ENCODE results near the gene AIDA.
A peak's percentile ranks its signal among the peaks of the same experiment; 100 is the strongest.

AIDA gene

GRCh38 chr1:222643606-222643937 is 68.7 kb downstream of the AIDA start:
- no peak for DNase-seq

- DNase-seq, result no peak
These were observed 69.8 kb downstream of the AIDA start for GRCh38 chr1:222642468-222642867.

GRCh38 chr1:222641269-222641948 is 70.9 kb downstream of the AIDA start:
- no peak for DNase-seq

- DNase-seq, result peak; percentile 41
These were observed 77.9 kb downstream of the AIDA start for GRCh38 chr1:222634180-222635013.

GRCh38 chr1:222632749-222633148 is 79.5 kb downstream of the AIDA start:
- DNase-seq, result no peak

- no peak for DNase-seq
These were observed 80.6 kb downstream of the AIDA start for GRCh38 chr1:222631611-222632208.

GRCh38 chr1:222629921-222630535 is 82.3 kb downstream of the AIDA start:
- no peak for DNase-seq

GRCh38 chr1:222627232-222627631 is 85.1 kb downstream of the AIDA start:
- DNase-seq, result no peak

GRCh38 chr1:222624214-222624613 is 88.1 kb downstream of the AIDA start:
- DNase-seq, result no peak

GRCh38 chr1:222623458-222623857 is 88.8 kb downstream of the AIDA start:
- no peak for DNase-seq

- no peak for DNase-seq
These were observed 89.5 kb downstream of the AIDA start for GRCh38 chr1:222622765-222623164.

- DNase-seq, result no peak
These were observed 91.7 kb downstream of the AIDA start for GRCh38 chr1:222620566-222620965.

GRCh38 chr1:222618880-222619596 is 93.3 kb downstream of the AIDA start:
- no peak for DNase-seq

Measured in activated CD4-positive, CD25-positive, alpha-beta regulatory T cell treated with anti-CD3 and anti-CD28 coated beads, Interleukin-2, amount 50 U/mL, for 72 hours (primary cell).